Kidney (tissue), 14 donors: Measurements from ENCODE around the gene SLC39A11. TPM values are rescaled to one million over a fixed set of nuclear protein-coding genes. Genes with fewer than 3 reads are reported as not detected.

Source experiments
- DNase-seq, 5 donors: peaks; one replicate each; pipeline ENCODE4 v3.0.0-alpha.2; 2013 to 2020
- FAIRE-seq: peaks from 2 replicates; lab custom pipeline; 2012; peaks lifted over from hg19 to GRCh38; lab: Jason Lieb, UNC
- H3K27ac ChIP-seq, 2 donors: one replicate each; pipeline ENCODE4 v1.7.0; 2013; ENCODE audit warnings: low read depth in 2 of 2, low read length in 2 of 2, inconsistent platforms in 1 of 2
- H3K27me3 ChIP-seq: one replicate; pipeline ENCODE4 v1.7.1; 2013; ENCODE audit warnings: low read length, inconsistent platforms; ENCODE audit not compliant: control insufficient read depth, insufficient read depth
- H3K36me3 ChIP-seq, 3 donors: one replicate each; pipeline versions ENCODE4 v1.7.0 to v1.7.1; 2013; ENCODE audit warnings: low read length in 3 of 3, control low read depth in 1 of 3, inconsistent platforms in 1 of 3; ENCODE audit not compliant: insufficient read depth in 3 of 3, control insufficient read depth in 2 of 3
- H3K4me1 ChIP-seq, 3 donors: one replicate each; pipeline versions ENCODE4 v1.7.0 to v1.7.1; 2013; ENCODE audit warnings: low read length in 3 of 3, inconsistent platforms in 1 of 3, low read depth in 1 of 3; ENCODE audit not compliant: control insufficient read depth in 2 of 3, insufficient read depth in 2 of 3
- H3K4me3 ChIP-seq, 3 donors: one replicate each; pipeline versions ENCODE4 v1.7.0 to v1.8.1; 2013; ENCODE audit warnings: low read length in 3 of 3, control low read depth in 1 of 3, inconsistent platforms in 1 of 3
- H3K9ac ChIP-seq, 3 donors: one replicate each; pipeline versions ENCODE4 v1.7.0 to v1.7.1; 2013; ENCODE audit warnings: low read length in 3 of 3, control low read depth in 1 of 3, inconsistent platforms in 1 of 3
- H3K9me3 ChIP-seq, 3 donors: one replicate each; pipeline versions ENCODE4 v1.7.0 to v1.7.1; 2013; ENCODE audit warnings: low read length in 3 of 3, control low read depth in 1 of 3, inconsistent platforms in 1 of 3; ENCODE audit not compliant: control insufficient read depth in 2 of 3, insufficient read depth in 1 of 3
- intact Hi-C: fragments of 100-400 bp; cut with DNase I; formaldehyde crosslinking; loops from one replicate; pipeline ENCODE4 v1.11.1; 2022
- polyA plus RNA-seq: library from polyadenylated mRNA; stranded (reverse); fragments of 350-450 nt; fragmentation: Illumina TruSeq; extraction: RNeasy Lipid Tissue Mini Kit (QIAGEN cat#74804); gene quantifications from one replicate; pipeline ENCODE4 v1.2.3, GENCODE V29; 2014; ENCODE audit warnings: low read depth, low replicate concordance; ENCODE audit not compliant: insufficient read depth
- total RNA-seq: library from RNA; stranded (reverse); fragmentation: NEBNext Ultra II Directional; extraction: Animal tissue kit (Norgen Biotek cat#: 25700); gene quantifications from one replicate; pipeline ENCODE4 v1.2.1, GENCODE V29; 2021
- TF ChIP-seq, protein P1 (sequence below): IDR thresholded peaks from 3 replicates; pipeline ENCODE4 v1.5.1; 2012; ENCODE audit warnings: mild to moderate bottlenecking, moderate library complexity, borderline replicate concordance; ENCODE audit not compliant: insufficient read depth; ENCODE audit errors: extremely low read depth
- donor health status: control.
- donor health status: control.
- donor health status: control.
- donor health status: control.
- donor health status: control.
- donor health status: DM: yes; HTN: yes; CAD: no.
- donor health status: Normal renal cell carcinoma (clear cell type).

The SLC39A11 gene
- total and polyA plus RNA-seq, 2 donors from 2014 or later: 19.7 to 37.2 TPM

DNA sequence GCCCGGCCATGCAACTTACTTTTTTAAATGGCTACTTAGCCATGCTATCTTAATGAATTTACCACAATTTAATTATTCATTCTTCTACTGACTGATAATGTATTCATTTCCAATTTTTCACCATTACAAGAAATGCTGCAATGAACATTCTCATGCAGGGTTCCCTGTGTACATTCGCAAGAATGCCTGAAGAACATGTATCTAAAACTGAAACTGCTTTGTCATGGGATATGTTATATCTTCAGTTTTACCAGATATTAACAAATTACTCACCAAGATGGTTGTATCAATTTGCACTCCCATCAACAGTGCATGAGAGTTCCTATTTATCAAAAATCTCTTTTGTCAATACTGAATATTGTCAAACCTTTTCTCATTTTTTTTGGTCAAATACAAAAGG lies 100.8 kb downstream of the SLC39A11 start:
- H3K4me3 ChIP-seq: no peak overlapping the region
- FAIRE-seq: no peak
- TF ChIP-seq, protein P1, sequence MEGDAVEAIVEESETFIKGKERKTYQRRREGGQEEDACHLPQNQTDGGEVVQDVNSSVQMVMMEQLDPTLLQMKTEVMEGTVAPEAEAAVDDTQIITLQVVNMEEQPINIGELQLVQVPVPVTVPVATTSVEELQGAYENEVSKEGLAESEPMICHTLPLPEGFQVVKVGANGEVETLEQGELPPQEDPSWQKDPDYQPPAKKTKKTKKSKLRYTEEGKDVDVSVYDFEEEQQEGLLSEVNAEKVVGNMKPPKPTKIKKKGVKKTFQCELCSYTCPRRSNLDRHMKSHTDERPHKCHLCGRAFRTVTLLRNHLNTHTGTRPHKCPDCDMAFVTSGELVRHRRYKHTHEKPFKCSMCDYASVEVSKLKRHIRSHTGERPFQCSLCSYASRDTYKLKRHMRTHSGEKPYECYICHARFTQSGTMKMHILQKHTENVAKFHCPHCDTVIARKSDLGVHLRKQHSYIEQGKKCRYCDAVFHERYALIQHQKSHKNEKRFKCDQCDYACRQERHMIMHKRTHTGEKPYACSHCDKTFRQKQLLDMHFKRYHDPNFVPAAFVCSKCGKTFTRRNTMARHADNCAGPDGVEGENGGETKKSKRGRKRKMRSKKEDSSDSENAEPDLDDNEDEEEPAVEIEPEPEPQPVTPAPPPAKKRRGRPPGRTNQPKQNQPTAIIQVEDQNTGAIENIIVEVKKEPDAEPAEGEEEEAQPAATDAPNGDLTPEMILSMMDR: no peak
- H3K27me3 ChIP-seq: no peaks in the 10 kb centered on the region
- intact Hi-C loops: no loop called here
- DNase-seq: no peak
- H3K4me1 ChIP-seq: no peaks in the 10 kb centered on the region
- H3K27ac ChIP-seq: no peak overlapping the region
- no peak overlapping the region for H3K9ac ChIP-seq
- H3K36me3 ChIP-seq: no peaks in the 10 kb centered on the region
- H3K9me3 ChIP-seq: no peaks in the 10 kb centered on the region

DNA sequence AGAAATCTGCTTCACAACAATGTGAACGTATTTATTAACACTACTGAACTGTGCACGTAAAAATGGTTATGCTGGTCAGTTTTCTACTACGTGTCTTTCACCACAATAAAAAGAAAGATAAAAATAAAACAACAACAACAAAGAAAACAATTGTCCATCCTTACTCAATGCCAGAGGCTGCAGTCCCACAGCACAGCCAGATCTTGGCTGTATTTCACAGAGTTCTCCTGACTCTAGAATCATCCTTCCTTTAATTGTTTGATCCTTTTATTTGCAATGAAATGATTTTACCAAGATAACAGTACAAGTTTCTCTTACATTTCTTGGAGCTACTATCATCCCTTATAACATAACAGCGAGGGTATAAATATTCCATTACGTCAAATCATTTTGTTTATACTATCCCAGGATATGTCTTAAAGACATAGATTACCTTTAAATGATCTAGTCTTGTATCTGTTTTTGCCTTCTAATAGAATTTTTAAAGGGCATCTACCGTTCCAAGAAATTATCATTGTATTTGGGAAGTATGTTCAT lies 103.3 kb downstream of the SLC39A11 start:
- Histone ChIP-seq H3K36me3 (no peaks in the 10 kb centered on the region), H3K27me3 (no peaks in the 10 kb centered on the region), H3K9ac (no peak overlapping the region), H3K4me3 (no peak overlapping the region), H3K4me1 (no peaks in the 10 kb centered on the region), H3K27ac (no peak overlapping the region), H3K9me3 (no peaks in the 10 kb centered on the region)
- DNase-seq: no peak
- FAIRE-seq: no peak
- TF ChIP-seq, protein P1: no peak
- intact Hi-C loops: loop anchor here (10.0 kb wide), 1 partner anchor 166 kb away; no protein-coding TSS in a partner anchor

- Histone ChIP-seq H3K27me3 (no peaks in the 10 kb centered on the region), H3K27ac (no peak overlapping the region), H3K36me3 (no peaks in the 10 kb centered on the region), H3K4me1 (no peaks in the 10 kb centered on the region), H3K4me3 (no peak overlapping the region), H3K9ac (no peak overlapping the region), H3K9me3 (no peaks in the 10 kb centered on the region)
- intact Hi-C loops: loop anchor here (10.0 kb wide), 1 partner anchor 166 kb away; no protein-coding TSS in a partner anchor
- DNase-seq (no peak), FAIRE-seq (no peak)
- TF ChIP-seq, protein P1: no peak
These were observed 104.0 kb downstream of the SLC39A11 start for GRCh38 chr17:72988451-72988850.

DNA sequence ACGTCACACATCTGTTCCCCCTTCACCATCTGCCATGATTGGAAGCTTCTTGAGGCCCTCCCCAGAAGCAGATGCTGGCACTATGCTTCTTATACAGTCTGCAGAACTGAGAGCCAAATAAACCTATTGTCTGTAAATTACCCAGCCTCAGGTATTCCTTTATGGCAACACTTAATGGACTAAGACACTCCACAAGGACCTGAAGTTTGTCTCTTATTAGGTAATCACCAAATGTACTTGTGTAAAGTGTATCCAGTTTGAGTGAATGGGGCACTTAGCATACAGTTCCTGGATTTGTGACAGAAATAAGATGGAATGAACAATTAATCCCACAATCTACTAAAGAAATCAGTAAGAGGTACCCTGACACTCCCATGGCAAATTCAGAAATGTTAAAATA lies 105.3 kb downstream of the SLC39A11 start:
- FAIRE-seq (no peak), DNase-seq (no peak)
- H3K4me3 ChIP-seq: no peak overlapping the region
- H3K27me3 ChIP-seq: no peaks in the 10 kb centered on the region
- intact Hi-C loops: loop anchor here (10.0 kb wide), 1 partner anchor 168 kb away; no protein-coding TSS in a partner anchor
- H3K9ac ChIP-seq: no peak overlapping the region
- TF ChIP-seq, protein P1: no peak
- no peaks in the 10 kb centered on the region for H3K4me1 ChIP-seq
- H3K9me3 ChIP-seq: no peaks in the 10 kb centered on the region
- H3K27ac ChIP-seq: no peak overlapping the region
- H3K36me3 ChIP-seq: no peaks in the 10 kb centered on the region
